GM20000 (cell line): ENCODE results near the gene STRAP.

Experiments
- DNase-seq: peaks from one replicate; pipeline ENCODE4 v3.0.0; 2012; ENCODE audit warnings: low spot score
- TF ChIP-seq, protein P1 (sequence below): IDR thresholded peaks from 2 replicates; pipeline ENCODE4 v1.5.1; 2012; ENCODE audit warnings: mild to moderate bottlenecking, control low read depth; ENCODE audit errors: extremely low read depth, missing control alignments

STRAP gene, protein sequence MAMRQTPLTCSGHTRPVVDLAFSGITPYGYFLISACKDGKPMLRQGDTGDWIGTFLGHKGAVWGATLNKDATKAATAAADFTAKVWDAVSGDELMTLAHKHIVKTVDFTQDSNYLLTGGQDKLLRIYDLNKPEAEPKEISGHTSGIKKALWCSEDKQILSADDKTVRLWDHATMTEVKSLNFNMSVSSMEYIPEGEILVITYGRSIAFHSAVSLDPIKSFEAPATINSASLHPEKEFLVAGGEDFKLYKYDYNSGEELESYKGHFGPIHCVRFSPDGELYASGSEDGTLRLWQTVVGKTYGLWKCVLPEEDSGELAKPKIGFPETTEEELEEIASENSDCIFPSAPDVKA

DNA sequence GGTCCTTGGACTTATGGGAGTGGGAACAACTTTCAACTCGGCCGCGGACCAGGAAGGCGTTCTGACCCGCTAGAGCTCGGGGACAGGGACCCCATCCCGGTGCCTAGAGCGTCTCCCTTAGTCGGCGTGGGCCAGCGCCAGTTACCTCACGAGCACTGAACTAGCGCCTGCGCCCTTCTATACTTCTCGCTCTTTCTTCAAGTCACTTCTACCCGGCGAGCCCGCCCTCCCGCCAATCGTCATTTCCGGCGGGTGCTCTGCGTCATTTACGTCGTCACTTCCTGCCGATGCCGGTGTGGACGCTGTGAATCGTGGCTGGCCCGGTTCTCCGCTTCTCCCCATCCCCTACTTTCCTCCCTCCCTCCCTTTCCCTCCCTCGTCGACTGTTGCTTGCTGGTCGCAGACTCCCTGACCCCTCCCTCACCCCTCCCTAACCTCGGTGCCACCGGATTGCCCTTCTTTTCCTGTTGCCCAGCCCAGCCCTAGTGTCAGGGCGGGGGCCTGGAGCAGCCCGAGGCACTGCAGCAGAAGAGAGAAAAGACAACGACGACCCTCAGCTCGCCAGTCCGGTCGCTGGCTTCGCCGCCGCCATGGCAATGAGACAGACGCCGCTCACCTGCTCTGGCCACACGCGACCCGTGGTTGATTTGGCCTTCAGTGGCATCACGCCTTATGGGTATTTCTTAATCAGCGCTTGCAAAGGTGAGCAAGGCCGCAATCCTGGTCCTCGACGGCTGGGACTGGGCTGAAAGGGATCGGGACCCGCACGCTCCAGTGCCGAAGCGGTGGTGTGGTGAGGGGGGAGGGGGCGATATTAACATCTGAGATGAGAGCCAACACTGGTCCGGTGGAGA is at the start of gene STRAP:
TSS of gene STRAP (plus strand) at position 270 of the 854 bp plus-strand sequence. CDS start at position 591, 321 bp downstream.
- peak; percentile 90 for DNase-seq
- TF ChIP-seq, protein P1, sequence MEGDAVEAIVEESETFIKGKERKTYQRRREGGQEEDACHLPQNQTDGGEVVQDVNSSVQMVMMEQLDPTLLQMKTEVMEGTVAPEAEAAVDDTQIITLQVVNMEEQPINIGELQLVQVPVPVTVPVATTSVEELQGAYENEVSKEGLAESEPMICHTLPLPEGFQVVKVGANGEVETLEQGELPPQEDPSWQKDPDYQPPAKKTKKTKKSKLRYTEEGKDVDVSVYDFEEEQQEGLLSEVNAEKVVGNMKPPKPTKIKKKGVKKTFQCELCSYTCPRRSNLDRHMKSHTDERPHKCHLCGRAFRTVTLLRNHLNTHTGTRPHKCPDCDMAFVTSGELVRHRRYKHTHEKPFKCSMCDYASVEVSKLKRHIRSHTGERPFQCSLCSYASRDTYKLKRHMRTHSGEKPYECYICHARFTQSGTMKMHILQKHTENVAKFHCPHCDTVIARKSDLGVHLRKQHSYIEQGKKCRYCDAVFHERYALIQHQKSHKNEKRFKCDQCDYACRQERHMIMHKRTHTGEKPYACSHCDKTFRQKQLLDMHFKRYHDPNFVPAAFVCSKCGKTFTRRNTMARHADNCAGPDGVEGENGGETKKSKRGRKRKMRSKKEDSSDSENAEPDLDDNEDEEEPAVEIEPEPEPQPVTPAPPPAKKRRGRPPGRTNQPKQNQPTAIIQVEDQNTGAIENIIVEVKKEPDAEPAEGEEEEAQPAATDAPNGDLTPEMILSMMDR, result no peak

DNA sequence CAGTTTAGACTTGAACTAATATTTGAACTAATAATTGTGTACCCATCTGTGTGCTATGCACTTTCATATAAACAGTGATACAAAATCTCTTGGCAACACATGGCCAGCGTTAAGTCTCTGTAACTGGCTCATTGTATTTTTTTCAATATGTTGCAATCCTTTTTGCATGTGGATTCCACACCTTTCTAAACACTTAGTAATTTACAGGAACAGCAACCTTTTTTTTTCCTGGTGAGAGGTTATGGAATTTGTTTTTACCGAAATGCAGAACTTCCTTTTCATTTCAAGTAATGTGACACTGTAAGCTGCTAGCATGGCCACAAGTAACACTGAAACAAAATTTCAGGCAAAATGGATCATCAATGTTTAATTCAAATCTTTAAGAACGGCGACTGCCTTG is 47.6 kb upstream of the STRAP start:
- DNase-seq, result no peak
- TF ChIP-seq, protein P1, result no peak

DNA sequence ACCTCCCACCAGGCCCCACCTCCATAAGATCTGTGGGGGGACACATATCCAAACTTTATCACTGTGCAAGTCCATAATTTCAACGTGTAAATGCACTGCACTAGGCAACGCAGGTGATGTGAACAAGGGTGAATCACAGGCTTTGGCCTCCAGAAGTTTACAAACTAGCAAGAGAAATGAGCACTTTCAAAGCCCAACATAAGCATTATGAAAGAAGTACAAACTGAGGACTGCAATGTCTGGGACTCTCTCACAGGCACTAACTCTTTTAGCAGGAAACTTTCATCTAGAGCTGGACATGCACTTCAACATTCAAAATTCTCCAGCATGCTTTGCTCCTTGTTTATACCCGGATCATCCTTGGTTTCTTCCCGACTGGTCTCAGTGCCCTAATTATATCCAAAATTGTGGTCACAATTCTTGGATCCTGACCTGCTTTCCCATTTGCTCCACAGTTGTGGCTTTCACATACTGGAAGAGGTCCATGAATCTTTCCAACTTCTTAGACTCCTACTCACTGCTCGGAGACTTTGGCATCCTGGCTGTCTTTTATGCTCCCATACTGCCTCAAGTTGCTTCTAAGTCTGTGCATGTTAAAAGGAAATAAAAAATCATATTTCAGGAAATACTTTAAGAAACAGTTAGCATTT is 44.9 kb upstream of the STRAP start:
- TF ChIP-seq, protein P1, result no peak
- DNase-seq, result no peak

DNA sequence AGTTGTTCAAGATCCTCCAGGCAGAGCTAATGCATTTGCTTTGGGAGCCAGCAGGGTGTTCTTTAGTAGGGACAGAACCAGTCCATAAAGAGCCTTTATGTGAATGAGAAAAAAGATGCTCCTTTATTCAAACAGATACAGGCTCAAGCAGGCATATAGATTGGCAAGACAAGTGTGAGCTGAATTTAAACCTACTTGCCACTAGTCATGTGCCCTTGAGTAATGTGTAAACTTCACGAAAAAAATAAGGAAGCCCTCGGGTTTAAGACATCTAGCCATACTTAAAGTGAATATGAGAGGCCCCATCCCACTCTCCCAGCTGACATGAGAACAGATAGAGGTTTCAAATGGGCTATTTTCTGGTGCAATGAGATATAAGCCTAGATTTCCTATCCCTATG is 43.1 kb upstream of the STRAP start:
- TF ChIP-seq, protein P1, result no peak

DNA sequence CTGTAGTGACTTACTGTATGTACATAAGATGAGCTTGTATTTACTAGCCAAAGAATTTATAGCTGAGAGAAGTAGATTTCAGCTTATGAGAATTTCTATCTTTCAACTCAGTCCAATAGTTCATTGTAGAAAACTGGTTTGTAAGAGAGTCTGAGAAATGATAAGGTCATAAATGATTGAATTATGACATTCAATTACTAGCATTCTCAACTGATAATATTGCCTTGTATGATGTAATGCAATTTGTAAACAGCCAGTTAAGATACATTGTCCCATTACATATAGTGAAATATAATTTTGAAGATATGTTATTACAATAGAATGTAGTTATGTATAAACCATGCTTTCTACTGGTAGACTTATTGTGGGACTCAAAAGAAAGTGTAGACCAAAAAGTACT is 42.5 kb upstream of the STRAP start:
- TF ChIP-seq, protein P1, result no peak
- DNase-seq, result no peak

More for the DNA sequence above, 43.1 kb upstream of the STRAP start:
- no peak for DNase-seq

DNA sequence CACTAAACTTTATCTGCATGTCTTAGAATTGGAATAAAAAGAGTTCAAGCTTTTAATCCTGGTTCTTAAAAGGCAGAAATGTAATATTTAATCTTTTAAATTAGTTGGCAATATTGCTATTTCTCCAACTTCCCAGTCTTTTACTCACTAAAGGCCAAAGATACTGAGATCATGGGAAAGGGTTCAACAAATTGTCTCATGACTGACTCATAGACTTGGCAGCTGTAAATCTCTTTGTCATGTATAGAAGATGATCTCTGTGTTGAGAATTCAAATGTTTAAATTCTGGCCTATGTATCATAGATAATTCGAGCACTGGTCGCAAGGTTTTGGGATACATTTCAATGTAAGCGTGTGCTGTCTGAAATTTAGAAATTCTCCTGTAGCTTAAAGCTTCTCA is 40.1 kb upstream of the STRAP start:
- DNase-seq, result no peak
- TF ChIP-seq, protein P1, result no peak
